DMS53 (cell line): ENCODE measurements around the gene ZNF480.
"Not testable (repeated sequence)": the region's sequence is repeated elsewhere in the genome, so short reads cannot be mapped to it uniquely, and the experiment has no call there.

Source experiments
- DNase-seq: peaks from one replicate; lab custom pipeline; 2025; lab: John Stamatoyannopoulos, UW

Gene ZNF480

GRCh38 chr19:52339022-52339421 lies 42.1 kb downstream of the ZNF480 start:
- not testable (repeated sequence) for DNase-seq

GRCh38 chr19:52343548-52343947 lies 46.6 kb downstream of the ZNF480 start:
- DNase-seq = peak; percentile 80

- peak; percentile 34 for DNase-seq
Measured at GRCh38 chr19:52345162-52345561, 48.2 kb downstream of the ZNF480 start.

- peak; percentile 55 for DNase-seq
Measured at GRCh38 chr19:52351512-52351911, 54.5 kb downstream of the ZNF480 start.

GRCh38 chr19:52366414-52366824 lies 69.5 kb downstream of the ZNF480 start:
- no peak for DNase-seq

- peak; percentile 95 for DNase-seq
Measured at GRCh38 chr19:52369559-52370340, 72.8 kb downstream of the ZNF480 start, which contains the start of gene ZNF880. TSS of gene ZNF880 (plus strand) at chr19:52369923. CDS start at chr19:52369966, 43 bp downstream.

GRCh38 chr19:52370341-52370710 lies 73.4 kb downstream of the ZNF480 start:
- no peak for DNase-seq
